Natural killer cell (primary cell): Measurements from ENCODE around the gene SPDYE1. TPM values are rescaled to one million over a fixed set of nuclear protein-coding genes. Genes with fewer than 3 reads are reported as not detected.
A peak's percentile ranks its signal among the peaks of the same experiment; 100 is the strongest.

Experiments
- ATAC-seq, 3 donors: fragments of 150-1000 bp in 2 of 3; fragments of 200-7000 bp in 1 of 3; cut with Tn5 transposase; 1 replicate in 1 of 3; 2 replicates in 2 of 3; pipeline ENCODE4 v1.10.0; 2021; ENCODE audit warnings: mild to moderate bottlenecking in 2 of 3, moderate library complexity in 2 of 3
- DNase-seq, 2 donors: peaks; one replicate each; pipeline versions ENCODE4 v3.0.0 to v3.0.0-alpha.2; 2013 to 2021; ENCODE audit warnings: mixed read lengths in 1 of 2
- H3K27ac ChIP-seq: one replicate; pipeline ENCODE4 v1.5.1; 2013; ENCODE audit warnings: mild to moderate bottlenecking, low read length
- H3K27me3 ChIP-seq: one replicate; pipeline ENCODE4 v1.6.1; 2013; ENCODE audit warnings: low read length; ENCODE audit not compliant: control insufficient read depth, insufficient read depth
- H3K36me3 ChIP-seq: one replicate; pipeline ENCODE4 v1.6.1; 2013; ENCODE audit warnings: low read length; ENCODE audit not compliant: control insufficient read depth, insufficient read depth
- H3K4me1 ChIP-seq: one replicate; pipeline ENCODE4 v1.6.1; 2013; ENCODE audit warnings: low read length; ENCODE audit not compliant: control insufficient read depth, insufficient read depth
- H3K4me3 ChIP-seq: one replicate; pipeline ENCODE4 v1.5.1; 2013; ENCODE audit warnings: low read length
- H3K9me3 ChIP-seq: one replicate; pipeline ENCODE4 v1.6.1; 2013; ENCODE audit warnings: low read length; ENCODE audit not compliant: control insufficient read depth, insufficient read depth
- H3K27ac Mint-ChIP-seq, 2 donors: one replicate each; pipeline ENCODE4 v1.8.0; 2022; ENCODE audit warnings: mild to moderate bottlenecking in 2 of 2, mixed read lengths in 2 of 2, moderate library complexity in 1 of 2
- H3K27me3 Mint-ChIP-seq, 2 donors: one replicate each; pipeline ENCODE4 v1.8.0; 2022; ENCODE audit warnings: low read depth in 2 of 2, mixed read lengths in 2 of 2
- H3K36me3 Mint-ChIP-seq: one replicate; pipeline ENCODE4 v1.8.0; 2022; ENCODE audit warnings: mixed read lengths
- H3K4me1 Mint-ChIP-seq, 2 donors: one replicate each; pipeline ENCODE4 v1.8.0; 2022; ENCODE audit warnings: mixed read lengths in 2 of 2
- H3K4me3 Mint-ChIP-seq: one replicate; pipeline ENCODE4 v1.8.0; 2022; ENCODE audit warnings: mild to moderate bottlenecking, moderate library complexity, mixed read lengths
- H3K9me3 Mint-ChIP-seq, 2 donors: one replicate each; pipeline ENCODE4 v1.8.0; 2022; ENCODE audit warnings: mixed read lengths in 2 of 2
- WGBS: methylation state at CpG from one replicate; pipeline ENCODE4 v1.1.7; 2013; ENCODE audit warnings: missing lambda C conversion rate; ENCODE audit not compliant: insufficient coverage; 5-methylcytosine and 5-hydroxymethylcytosine counted together
- intact Hi-C: fragments of 100-400 bp; cut with micrococcal nuclease; formaldehyde crosslinking; loops from one replicate; pipeline ENCODE4 v1.14.2; 2022
- total RNA-seq, 4 donors: library from RNA; stranded (reverse); fragments of 120-200 nt in 1 of 4; gene quantifications; one replicate each; pipeline versions ENCODE4 v1.2.3 to v1.2.4, GENCODE V29; 2013 to 2022
- TF ChIP-seq, protein P1 (sequence below): fragments of 200-600 bp; IDR thresholded peaks from one replicate; pipeline ENCODE4 v1.8.0; 2022; ENCODE audit warnings: antibody characterized with exemption

SPDYE1 gene
- total RNA-seq, 3 donors from 2014 or later (not counting 1 experiment from before 2014, with no cell fraction given) = 0.18 to 0.24 TPM; not detected in 1

DNA sequence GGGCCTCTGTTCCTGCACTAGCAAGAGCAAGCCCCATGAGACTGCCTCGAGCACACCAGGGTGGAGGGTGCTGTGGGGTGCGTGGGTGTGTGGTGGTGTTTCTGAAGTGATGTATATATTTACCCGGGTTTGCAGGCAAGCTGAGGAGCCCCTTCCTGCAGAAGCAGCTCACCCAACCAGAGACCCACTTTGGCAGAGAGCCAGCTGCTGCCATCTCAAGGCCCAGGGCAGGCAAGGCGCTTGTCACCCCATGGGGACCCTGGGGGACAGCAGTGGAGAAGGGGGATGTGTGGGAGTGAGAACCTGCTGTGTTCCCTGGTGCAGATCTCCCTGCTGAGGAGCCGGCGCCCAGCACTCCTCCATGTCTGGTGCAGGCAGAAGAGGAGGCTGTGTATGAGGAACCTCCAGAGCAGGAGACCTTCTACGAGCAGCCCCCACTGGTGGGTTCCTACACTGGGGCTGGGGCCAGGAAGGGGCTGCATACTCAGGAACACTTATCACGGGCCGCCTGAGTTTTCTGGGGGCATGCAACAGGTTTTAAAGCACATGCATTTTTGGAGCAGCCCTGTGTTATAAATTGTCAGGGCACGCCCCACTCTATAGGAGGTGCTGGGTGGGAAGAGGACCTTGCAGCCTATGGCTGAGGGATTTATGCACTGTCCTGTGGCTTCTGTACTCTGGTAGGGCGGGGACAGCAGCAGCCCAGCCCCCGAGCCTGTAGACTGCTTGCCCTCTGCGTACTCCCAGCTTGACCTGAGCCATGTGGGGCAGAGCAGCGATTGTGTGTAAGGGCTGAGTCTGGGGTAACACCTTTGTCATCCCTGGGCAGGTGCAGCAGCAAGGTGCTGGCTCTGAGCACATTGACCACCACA lies 61.8 kb downstream of the SPDYE1 start:
- peak in 1 of 2 donors; percentile 38 for DNase-seq

More for the DNA sequence above, 61.8 kb downstream of the SPDYE1 start:
- Mint-ChIP-seq H3K4me1 (peaks cover 5 to 7% of the 10 kb centered on the region in 2 donors), H3K9me3 (no peaks in the 10 kb centered on the region), H3K27me3 (no peaks in the 10 kb centered on the region), H3K4me3 (no peak overlapping the region), H3K27ac (no peak overlapping the region), H3K36me3 (no peaks in the 10 kb centered on the region)
- no peak overlapping the region for H3K4me3 ChIP-seq
- no peaks in the 10 kb centered on the region for H3K27me3 ChIP-seq
- no peak for ATAC-seq
- H3K9me3 ChIP-seq = no peaks in the 10 kb centered on the region
- intact Hi-C loops = no loop called here
- peaks cover 74% of the 10 kb centered on the region for H3K36me3 ChIP-seq
- TF ChIP-seq, protein P1, sequence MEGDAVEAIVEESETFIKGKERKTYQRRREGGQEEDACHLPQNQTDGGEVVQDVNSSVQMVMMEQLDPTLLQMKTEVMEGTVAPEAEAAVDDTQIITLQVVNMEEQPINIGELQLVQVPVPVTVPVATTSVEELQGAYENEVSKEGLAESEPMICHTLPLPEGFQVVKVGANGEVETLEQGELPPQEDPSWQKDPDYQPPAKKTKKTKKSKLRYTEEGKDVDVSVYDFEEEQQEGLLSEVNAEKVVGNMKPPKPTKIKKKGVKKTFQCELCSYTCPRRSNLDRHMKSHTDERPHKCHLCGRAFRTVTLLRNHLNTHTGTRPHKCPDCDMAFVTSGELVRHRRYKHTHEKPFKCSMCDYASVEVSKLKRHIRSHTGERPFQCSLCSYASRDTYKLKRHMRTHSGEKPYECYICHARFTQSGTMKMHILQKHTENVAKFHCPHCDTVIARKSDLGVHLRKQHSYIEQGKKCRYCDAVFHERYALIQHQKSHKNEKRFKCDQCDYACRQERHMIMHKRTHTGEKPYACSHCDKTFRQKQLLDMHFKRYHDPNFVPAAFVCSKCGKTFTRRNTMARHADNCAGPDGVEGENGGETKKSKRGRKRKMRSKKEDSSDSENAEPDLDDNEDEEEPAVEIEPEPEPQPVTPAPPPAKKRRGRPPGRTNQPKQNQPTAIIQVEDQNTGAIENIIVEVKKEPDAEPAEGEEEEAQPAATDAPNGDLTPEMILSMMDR = no peak
- WGBS = 79% methylated on average over 14 of the region's 14 CpGs
- H3K27ac ChIP-seq = peak overlapping the region; percentile 88
- H3K4me1 ChIP-seq = peaks cover 32% of the 10 kb centered on the region

Other genes with a start within 250 kb of the SPDYE1 start
- 10 to 100 TPM; 19.8 to 25.6 (median 20.9) TPM for gene BLVRA, start 239.2 kb upstream of the SPDYE1 start, total RNA-seq
- 10 to 100 TPM; 34.8 to 37.4 (median 35.7) TPM for gene MRPS24, start 128.4 kb upstream of the SPDYE1 start, total RNA-seq
- gene URGCP, start 91.3 kb upstream of the SPDYE1 start, total RNA-seq = 10 to 100 TPM; 11.5 to 24.4 (median 21.5) TPM
- gene UBE2D4, start 71.5 kb upstream of the SPDYE1 start, total RNA-seq = 10 to 100 TPM in 1 of 3 donors, 1 to 10 TPM in 2; 5.3 to 10.6 (median 9.6) TPM
- 100 to 1,000 TPM; 123 to 129 (median 129) TPM for gene DBNL, start 46.8 kb downstream of the SPDYE1 start, total RNA-seq
- gene PGAM2, start 67.7 kb downstream of the SPDYE1 start, total RNA-seq = 1 to 10 TPM; 1.0 to 1.9 (median 1.5) TPM
- gene POLM, start 84.6 kb downstream of the SPDYE1 start, total RNA-seq = 10 to 100 TPM; 41.7 to 74.1 (median 50.9) TPM
- 1 to 10 TPM; 3.3 to 9.0 (median 6.4) TPM for gene AEBP1, start 106.4 kb downstream of the SPDYE1 start, total RNA-seq
- gene POLD2, start 125.7 kb downstream of the SPDYE1 start, total RNA-seq = 10 to 100 TPM; 30.1 to 38.3 (median 38.1) TPM
- not detected for gene MYL7, start 143.4 kb downstream of the SPDYE1 start, total RNA-seq
- not detected for gene GCK, start 191.5 kb downstream of the SPDYE1 start, total RNA-seq
- gene YKT6, start 203.1 kb downstream of the SPDYE1 start, total RNA-seq = 100 to 1,000 TPM in 1 of 3 donors, 10 to 100 TPM in 2; 72.4 to 107 (median 87.1) TPM